DND-41 (cell line): ENCODE results near the gene MYB.
A peak's percentile ranks its signal among the peaks of the same experiment; 100 is the strongest.

Source experiments
- ATAC-seq: fragments of 200-7000 bp; cut with Tn5 transposase; 3 replicates; pipeline ENCODE4 v1.9.1; 2021; ENCODE audit warnings: low read depth; ENCODE audit not compliant: insufficient read depth
- DNase-seq: peaks from one replicate; pipeline ENCODE4 v3.0.0-alpha.2; 2020
- H2AFZ ChIP-seq: 2 replicates; pipeline ENCODE4 v1.6.0; 2012; ENCODE audit warnings: low read depth, low read length
- H3K27ac ChIP-seq: 2 replicates; pipeline ENCODE4 v1.5.1; 2012; ENCODE audit warnings: low read length, inconsistent platforms
- H3K27me3 ChIP-seq: fragments of 200-600 bp; sonication (generic); 2 replicates; pipeline ENCODE4 v1.6.0; 2012; ENCODE audit warnings: low read length, mild to moderate bottlenecking, inconsistent platforms; ENCODE audit not compliant: insufficient read depth, poor library complexity
- H3K36me3 ChIP-seq: 2 replicates; pipeline ENCODE4 v1.5.1; 2012; ENCODE audit warnings: low read length, inconsistent platforms; ENCODE audit not compliant: insufficient read depth
- H3K4me1 ChIP-seq: 2 replicates; pipeline ENCODE4 v1.5.1; 2012; ENCODE audit warnings: mild to moderate bottlenecking, low read length; ENCODE audit not compliant: insufficient read depth
- H3K4me2 ChIP-seq: 2 replicates; pipeline ENCODE4 v1.6.0; 2012; ENCODE audit warnings: mild to moderate bottlenecking, moderate library complexity, low read length, inconsistent platforms; ENCODE audit not compliant: insufficient read depth
- H3K4me3 ChIP-seq, 2 experiments: fragments of 200-600 bp in 1 of 2; shearing (Covaris generic) in 1 of 2; 2 replicates each; pipeline ENCODE4 v1.5.1; 2012 to 2016; ENCODE audit warnings: inconsistent platforms in 2 of 2, low read length in 2 of 2, mild to moderate bottlenecking in 2 of 2, low read depth in 1 of 2, moderate library complexity in 1 of 2
- H3K79me2 ChIP-seq: 2 replicates; pipeline ENCODE4 v1.6.0; 2012; ENCODE audit warnings: low read length, inconsistent platforms; ENCODE audit not compliant: insufficient read depth
- H3K9ac ChIP-seq: 2 replicates; pipeline ENCODE4 v1.6.0; 2012; ENCODE audit warnings: low read depth, mild to moderate bottlenecking, inconsistent platforms, low read length, moderate library complexity
- H3K9me3 ChIP-seq: 2 replicates; pipeline ENCODE4 v1.5.1; 2012; ENCODE audit warnings: low read length, moderate library complexity, mild to moderate bottlenecking, inconsistent platforms; ENCODE audit not compliant: insufficient read depth, severe bottlenecking
- H4K20me1 ChIP-seq: 2 replicates; pipeline ENCODE4 v1.6.0; 2012; ENCODE audit warnings: low read length; ENCODE audit not compliant: insufficient read depth
- EZH2 ChIP-seq: IDR thresholded peaks from 3 replicates; pipeline ENCODE4 v1.6.1; 2012; ENCODE audit warnings: borderline replicate concordance, low read depth, mild to moderate bottlenecking, moderate library complexity, low read length, inconsistent platforms; ENCODE audit not compliant: severe bottlenecking
- TF ChIP-seq, protein P1 (sequence below): IDR thresholded peaks from 2 replicates; pipeline ENCODE4 v1.5.1; 2012; ENCODE audit warnings: borderline replicate concordance, low read length, moderate library complexity, mild to moderate bottlenecking; ENCODE audit not compliant: poor library complexity, severe bottlenecking; ENCODE audit errors: extremely low read depth

The MYB gene

DNA sequence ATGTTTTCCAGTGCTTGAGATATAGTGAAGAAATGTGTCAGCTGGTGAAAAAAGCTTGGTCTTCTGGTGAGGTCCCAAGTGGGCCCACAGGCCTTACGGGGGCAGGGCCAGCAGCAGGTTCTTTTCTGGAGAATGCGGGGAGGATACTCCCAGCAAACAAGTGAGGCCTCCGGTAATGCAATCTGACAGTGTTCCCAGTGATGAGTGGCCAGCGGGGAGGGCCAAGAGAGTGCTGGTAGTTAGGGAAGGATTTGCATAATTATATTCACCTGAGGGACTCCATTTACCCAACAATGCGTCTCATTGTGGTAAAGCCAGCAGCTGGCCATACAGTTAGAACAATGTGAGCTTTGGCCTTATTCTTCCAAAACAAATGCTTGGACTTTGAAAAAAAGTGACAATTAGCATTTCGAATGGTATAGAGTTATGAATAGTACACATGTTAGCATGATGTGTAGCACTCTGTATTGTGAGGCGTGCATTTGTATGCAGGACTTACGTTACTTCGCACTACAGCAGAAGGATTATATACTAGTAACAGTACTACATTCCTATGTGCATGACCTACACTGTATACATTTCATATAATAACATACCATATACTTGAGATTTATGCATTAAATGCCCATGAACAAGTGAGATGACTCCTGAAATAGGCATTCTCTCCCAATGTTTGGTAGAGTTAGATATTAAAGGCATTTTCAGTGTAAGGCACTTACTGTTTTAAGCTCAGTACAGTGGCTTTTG, 69.8 kb downstream of the MYB start:
- H3K4me1 ChIP-seq = peaks cover 42% of the 10 kb centered on the region
- DNase-seq (no peak), ATAC-seq (no peak)
- no peaks in the 10 kb centered on the region for H3K27me3 ChIP-seq
- H3K4me2 ChIP-seq = no peak overlapping the region
- no peak overlapping the region for H3K9ac ChIP-seq
- no peaks in the 10 kb centered on the region for H4K20me1 ChIP-seq
- TF ChIP-seq EZH2 = no peak
- TF ChIP-seq, protein P1, sequence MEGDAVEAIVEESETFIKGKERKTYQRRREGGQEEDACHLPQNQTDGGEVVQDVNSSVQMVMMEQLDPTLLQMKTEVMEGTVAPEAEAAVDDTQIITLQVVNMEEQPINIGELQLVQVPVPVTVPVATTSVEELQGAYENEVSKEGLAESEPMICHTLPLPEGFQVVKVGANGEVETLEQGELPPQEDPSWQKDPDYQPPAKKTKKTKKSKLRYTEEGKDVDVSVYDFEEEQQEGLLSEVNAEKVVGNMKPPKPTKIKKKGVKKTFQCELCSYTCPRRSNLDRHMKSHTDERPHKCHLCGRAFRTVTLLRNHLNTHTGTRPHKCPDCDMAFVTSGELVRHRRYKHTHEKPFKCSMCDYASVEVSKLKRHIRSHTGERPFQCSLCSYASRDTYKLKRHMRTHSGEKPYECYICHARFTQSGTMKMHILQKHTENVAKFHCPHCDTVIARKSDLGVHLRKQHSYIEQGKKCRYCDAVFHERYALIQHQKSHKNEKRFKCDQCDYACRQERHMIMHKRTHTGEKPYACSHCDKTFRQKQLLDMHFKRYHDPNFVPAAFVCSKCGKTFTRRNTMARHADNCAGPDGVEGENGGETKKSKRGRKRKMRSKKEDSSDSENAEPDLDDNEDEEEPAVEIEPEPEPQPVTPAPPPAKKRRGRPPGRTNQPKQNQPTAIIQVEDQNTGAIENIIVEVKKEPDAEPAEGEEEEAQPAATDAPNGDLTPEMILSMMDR = no peak
- H3K79me2 ChIP-seq = no peaks in the 10 kb centered on the region
- no peaks in the 10 kb centered on the region for H3K36me3 ChIP-seq
- H2AFZ ChIP-seq = no peak overlapping the region
- peak overlapping the region; percentile 68 for H3K27ac ChIP-seq
- H3K9me3 ChIP-seq = no peaks in the 10 kb centered on the region
- H3K4me3 ChIP-seq = no peak overlapping the region

DNA sequence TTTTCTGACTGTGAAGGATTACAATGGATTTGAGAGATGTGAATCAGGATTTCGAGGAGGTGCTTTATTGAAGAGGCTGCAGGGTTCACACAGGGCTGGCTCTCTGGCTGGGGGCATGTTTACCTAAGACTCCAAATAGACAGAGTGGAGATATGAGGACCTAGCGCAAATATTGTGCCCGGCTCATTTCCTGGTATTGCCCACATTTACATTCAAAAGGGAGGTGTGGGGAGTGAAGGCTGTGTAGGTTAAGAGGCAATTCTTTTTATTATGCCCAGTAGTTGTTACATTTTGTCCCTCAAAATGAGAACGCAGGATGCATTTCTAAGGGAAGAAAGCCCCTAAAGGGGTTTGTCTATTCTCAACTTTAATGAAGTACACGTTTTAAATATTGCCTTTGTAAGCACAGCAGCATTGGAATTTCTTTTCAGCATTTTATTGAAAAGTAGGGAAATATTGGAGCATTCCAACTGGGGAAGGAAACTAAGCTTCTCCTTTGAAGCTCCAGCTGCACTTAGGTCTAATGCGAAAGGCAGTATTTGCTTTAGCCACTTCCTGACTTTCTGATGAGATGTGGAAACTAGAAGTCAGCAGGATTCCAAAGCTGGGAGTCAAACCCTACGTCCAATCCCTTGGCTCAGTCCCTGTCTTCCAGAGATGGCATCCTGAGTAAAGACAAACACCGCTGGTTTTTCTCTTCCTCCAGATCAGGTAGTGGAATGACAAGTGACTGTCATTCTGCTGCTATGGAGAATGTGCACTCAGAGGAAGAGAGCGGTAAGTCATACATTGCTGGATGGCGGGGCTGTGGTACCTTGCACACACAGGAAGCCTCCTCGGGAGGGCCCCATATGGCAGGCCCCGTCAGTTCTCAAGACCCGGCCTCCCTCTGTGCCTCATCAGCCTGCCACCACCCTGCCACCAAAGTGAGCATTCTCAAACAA, 70.7 kb downstream of the MYB start:
- H3K27me3 ChIP-seq = no peaks in the 10 kb centered on the region
- H3K4me2 ChIP-seq = no peak overlapping the region; the same call in 1 of the 2 replicates
- TF ChIP-seq, protein P1 = peak; percentile 31
- TF ChIP-seq EZH2 = no peak
- H4K20me1 ChIP-seq = no peaks in the 10 kb centered on the region
- H3K79me2 ChIP-seq = no peaks in the 10 kb centered on the region
- peak; percentile 54 for DNase-seq
- H2AFZ ChIP-seq = peak overlapping the region; percentile 43; the same call in 1 of the 2 replicates
- no peaks in the 10 kb centered on the region for H3K9me3 ChIP-seq
- peaks cover 42% of the 10 kb centered on the region for H3K4me1 ChIP-seq
- peak overlapping the region; percentile 68 for H3K27ac ChIP-seq
- ATAC-seq = peak; percentile 86
- no peak overlapping the region for H3K4me3 ChIP-seq
- H3K9ac ChIP-seq = no peak overlapping the region
- H3K36me3 ChIP-seq = no peaks in the 10 kb centered on the region

DNA sequence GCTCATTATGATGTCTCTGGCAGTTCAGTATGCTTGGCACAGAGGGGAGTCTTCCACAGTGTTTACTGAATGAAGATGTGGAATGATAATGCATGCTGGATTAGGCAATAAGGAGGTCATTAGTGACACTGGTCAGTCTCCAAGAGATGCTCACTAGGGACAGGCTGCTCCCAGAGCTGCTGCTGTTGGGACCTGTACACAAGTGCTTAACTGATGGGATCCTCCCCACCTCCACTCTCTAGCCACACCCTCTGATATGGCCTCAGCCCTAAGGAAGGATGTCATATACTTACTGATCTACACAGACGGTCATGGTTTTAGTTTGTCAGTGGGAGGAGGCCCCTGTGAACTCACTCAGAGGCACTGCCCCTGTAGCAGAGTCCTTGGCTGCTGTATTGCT, 73.4 kb downstream of the MYB start:
- H3K27me3 ChIP-seq = no peaks in the 10 kb centered on the region
- H3K79me2 ChIP-seq = no peaks in the 10 kb centered on the region
- no peak overlapping the region for H2AFZ ChIP-seq
- H3K4me1 ChIP-seq = peaks cover 44% of the 10 kb centered on the region
- no peaks in the 10 kb centered on the region for H3K36me3 ChIP-seq
- no peak overlapping the region for H3K4me2 ChIP-seq
- no peak overlapping the region for H3K4me3 ChIP-seq
- ATAC-seq = no peak
- H3K27ac ChIP-seq = no peak overlapping the region
- TF ChIP-seq, protein P1 = no peak
- no peak for TF ChIP-seq EZH2
- no peaks in the 10 kb centered on the region for H3K9me3 ChIP-seq
- no peaks in the 10 kb centered on the region for H4K20me1 ChIP-seq
- H3K9ac ChIP-seq = no peak overlapping the region
- no peak for DNase-seq
